Osteocyte (in vitro differentiated cells): ENCODE measurements around the gene KDM4B. TPM values are rescaled to one million over a fixed set of nuclear protein-coding genes. Genes with fewer than 3 reads are reported as not detected.

Source experiments
- DNase-seq: peaks from one replicate; pipeline ENCODE4 v3.0.0; 2021; ENCODE audit warnings: mixed read lengths; ENCODE audit not compliant: unreplicated experiment; ENCODE audit errors: extremely low spot score
- H3K27ac Mint-ChIP-seq: one replicate; pipeline ENCODE4 v1.8.0; 2021; ENCODE audit warnings: mild to moderate bottlenecking, mixed read lengths; ENCODE audit not compliant: unreplicated experiment
- H3K27me3 Mint-ChIP-seq: one replicate; pipeline ENCODE4 v1.8.0; 2021; ENCODE audit warnings: mixed read lengths; ENCODE audit not compliant: unreplicated experiment
- H3K36me3 Mint-ChIP-seq: one replicate; pipeline ENCODE4 v1.8.0; 2021; ENCODE audit warnings: mixed read lengths; ENCODE audit not compliant: unreplicated experiment
- H3K4me1 Mint-ChIP-seq: one replicate; pipeline ENCODE4 v1.8.0; 2021; ENCODE audit warnings: mixed read lengths; ENCODE audit not compliant: unreplicated experiment
- H3K4me3 Mint-ChIP-seq: one replicate; pipeline ENCODE4 v1.8.0; 2021; ENCODE audit warnings: mild to moderate bottlenecking, moderate library complexity, mixed read lengths; ENCODE audit not compliant: unreplicated experiment
- H3K9me3 Mint-ChIP-seq: one replicate; pipeline ENCODE4 v1.8.0; 2021; ENCODE audit warnings: mixed read lengths; ENCODE audit not compliant: unreplicated experiment
- CTCF ChIP-seq: fragments of 200-600 bp; sonication (generic); IDR thresholded peaks from 2 replicates; pipeline ENCODE4 v1.5.0; 2021; ENCODE audit warnings: antibody characterized with exemption, mild to moderate bottlenecking, moderate library complexity
- total RNA-seq: library from RNA; stranded (reverse); gene quantifications from 2 replicates; pipeline ENCODE4 v1.2.1, GENCODE V29; 2021

Gene KDM4B
- total RNA-seq, 1 donor from 2014 or later: 49.0 TPM

- H3K9me3 Mint-ChIP-seq: no peaks in the 10 kb centered on the region
- no peak overlapping the region for H3K4me3 Mint-ChIP-seq
- peak; percentile 77 for TF ChIP-seq CTCF
- peak overlapping the region; percentile 81 for H3K27ac Mint-ChIP-seq
- peaks cover 3% of the 10 kb centered on the region for H3K36me3 Mint-ChIP-seq
- H3K27me3 Mint-ChIP-seq: no peaks in the 10 kb centered on the region
- no peak for DNase-seq
- peaks cover 29% of the 10 kb centered on the region for H3K4me1 Mint-ChIP-seq
Measured at GRCh38 chr19:5001615-5002014, 32.7 kb downstream of the KDM4B start.

GRCh38 chr19:5002143-5002542, 33.2 kb downstream of the KDM4B start:
- no peaks in the 10 kb centered on the region for H3K27me3 Mint-ChIP-seq
- H3K4me3 Mint-ChIP-seq: peak overlapping the region; percentile 21
- TF ChIP-seq CTCF: no peak
- H3K36me3 Mint-ChIP-seq: peaks cover 4% of the 10 kb centered on the region
- peak overlapping the region; percentile 81 for H3K27ac Mint-ChIP-seq
- peaks cover 24% of the 10 kb centered on the region for H3K4me1 Mint-ChIP-seq
- no peak for DNase-seq
- H3K9me3 Mint-ChIP-seq: no peaks in the 10 kb centered on the region

GRCh38 chr19:5003781-5004180, 34.9 kb downstream of the KDM4B start:
- Mint-ChIP-seq H3K4me3 (no peak overlapping the region), H3K4me1 (peaks cover 22% of the 10 kb centered on the region), H3K36me3 (peaks cover 5% of the 10 kb centered on the region), H3K27ac (peak overlapping the region; percentile 32), H3K9me3 (peaks cover 3% of the 10 kb centered on the region), H3K27me3 (no peaks in the 10 kb centered on the region)
- no peak for DNase-seq
- TF ChIP-seq CTCF: no peak

GRCh38 chr19:5005096-5005495, 36.2 kb downstream of the KDM4B start:
- H3K4me3 Mint-ChIP-seq: no peak overlapping the region
- no peak for DNase-seq
- H3K27ac Mint-ChIP-seq: no peak overlapping the region
- no peaks in the 10 kb centered on the region for H3K27me3 Mint-ChIP-seq
- no peak for TF ChIP-seq CTCF
- H3K9me3 Mint-ChIP-seq: peaks cover 3% of the 10 kb centered on the region
- peaks cover 22% of the 10 kb centered on the region for H3K4me1 Mint-ChIP-seq
- H3K36me3 Mint-ChIP-seq: peaks cover 5% of the 10 kb centered on the region

GRCh38 chr19:5006201-5006600, 37.3 kb downstream of the KDM4B start:
- Mint-ChIP-seq H3K4me3 (no peak overlapping the region), H3K27me3 (no peaks in the 10 kb centered on the region), H3K27ac (no peak overlapping the region), H3K4me1 (peaks cover 22% of the 10 kb centered on the region), H3K36me3 (peaks cover 5% of the 10 kb centered on the region), H3K9me3 (peaks cover 3% of the 10 kb centered on the region)
- no peak for DNase-seq
- TF ChIP-seq CTCF: no peak
